ENCODE data around the gene CUEDC2. TPM values are rescaled to one million over a fixed set of nuclear protein-coding genes. Genes with fewer than 3 reads are reported as not detected.

Gene CUEDC2
- total and polyA plus RNA-seq, 10 of the 15 experiments (the other 5 are each of a cell fraction or from before 2014, with no cell fraction given) = 20.4 to 121 (median 75.0) TPM

DNA sequence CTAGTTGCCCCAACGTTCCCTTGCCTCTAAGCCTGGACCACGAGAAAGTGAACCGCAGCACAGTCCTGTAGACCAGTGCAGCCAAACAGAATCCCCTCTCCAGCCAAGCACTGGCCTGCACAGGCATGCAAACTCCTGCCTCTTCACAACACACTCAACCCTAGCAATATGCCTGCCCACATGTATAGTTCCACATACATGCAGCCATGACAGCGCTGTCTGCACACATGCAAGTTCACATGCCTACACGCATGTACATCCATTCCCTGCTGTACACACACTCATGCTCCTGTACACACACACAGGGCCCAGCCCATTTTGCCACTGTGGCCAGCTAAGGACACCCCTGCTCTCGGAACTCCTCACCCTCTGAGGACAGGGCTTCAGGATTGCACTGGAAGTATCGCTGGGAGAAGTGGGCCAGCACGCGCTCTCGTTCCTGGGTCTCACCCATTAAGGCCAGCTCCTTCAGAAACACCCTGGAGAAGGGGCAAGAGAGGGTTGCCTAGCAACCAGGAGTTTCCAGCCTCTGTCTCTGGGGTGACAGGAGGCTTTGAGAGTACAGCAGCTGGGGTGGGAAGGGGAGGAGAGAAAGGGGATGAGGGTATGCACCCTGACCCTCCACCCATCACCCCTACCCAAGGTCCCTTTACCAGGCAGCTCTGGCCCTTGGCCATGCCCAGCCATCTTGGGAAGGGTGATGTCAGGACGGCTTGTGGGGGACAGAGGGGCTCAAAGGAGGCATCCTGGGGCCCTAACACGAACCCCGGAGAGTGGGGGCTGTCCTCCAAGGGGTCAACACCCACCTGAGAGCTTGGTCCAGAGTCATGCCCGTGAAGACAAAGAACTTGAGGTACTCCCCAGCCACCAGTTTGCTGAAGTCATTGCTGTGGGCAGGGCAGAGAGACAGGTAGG, 20.8 kb downstream of the CUEDC2 start:
- peaks cover 9% of the 10 kb centered on the region for H3K4me1 ChIP-seq (ENCODE audit: control insufficient read depth, insufficient read depth, low read length)
- no peak overlapping the region for H3K9ac ChIP-seq (ENCODE audit: control insufficient read depth, insufficient read depth, low read length)
- no peak overlapping the region for H3K4me3 ChIP-seq
- H3K36me3 ChIP-seq (ENCODE audit: control insufficient read depth in 2 of 2, insufficient read depth in 2 of 2, low read length in 1 of 2) = no peaks in the 10 kb centered on the region
- H3K79me2 ChIP-seq (ENCODE audit: control insufficient read depth, insufficient read depth, low read length) = no peaks in the 10 kb centered on the region
- 65% methylated on average over 14 of the region's 14 CpGs for WGBS (ENCODE audit: insufficient coverage, insufficient replicate concordance, low lambda C conversion rate, missing lambda C conversion rate)
- no peaks in the 10 kb centered on the region for H3K9me3 ChIP-seq (replicated peaks; ENCODE audit: control insufficient read depth, insufficient read depth, low read length)
- H3K4me2 ChIP-seq (ENCODE audit: control insufficient read depth, insufficient read depth) = no peak overlapping the region
- POLR2A ChIA-PET = interaction anchor here (0.6 to 0.9 kb wide), 2 partner anchors 10 to 26 kb away, joined by 3 read pairs; no protein-coding TSS in a partner anchor
- SMC1A ChIA-PET (ENCODE audit: uncharacterized antibody, unreplicated experiment) = interaction anchor here (1.4 kb wide), 1 partner anchor 9 kb away, joined by 5 read pairs; the partner anchor contains the start of gene FBXL15
- in situ Hi-C loops (cut with MboI) (no loop called here), intact Hi-C loops (cut with micrococcal nuclease; ENCODE audit: unreplicated experiment) (no loop called here)
- H3K27me3 ChIP-seq (replicated peaks in 1 of 2; ENCODE audit: control insufficient read depth in 2 of 2, insufficient read depth in 2 of 2, low read length in 1 of 2) = peaks cover 17 to 21% of the 10 kb centered on the region in 2 experiments
- H3K27ac ChIP-seq (ENCODE audit: control insufficient read depth, insufficient read depth) = no peak overlapping the region
- no peak overlapping the region for H2AFZ ChIP-seq (ENCODE audit: control insufficient read depth, low read depth, low read length)
- no TSS peak for BruUV-seq (replicated peaks)
- DNase-seq (ENCODE audit: low read depth, low spot score) (no peak), FAIRE-seq (no peak), ATAC-seq (no peak)
- peaks cover 5% of the 10 kb centered on the region; the same call in 1 of the 2 replicates for H4K20me1 ChIP-seq (ENCODE audit: control insufficient read depth, insufficient read depth)
- RAD21 ChIA-PET (ENCODE audit: unreplicated experiment) = interaction anchor here (0.5 to 1.1 kb wide), 2 partner anchors 39 to 333 kb away, joined by 3 to 6 read pairs; partner anchors contain the start of gene C10orf95
- CTCF ChIA-PET = interaction anchor here (0.8 to 1.0 kb wide), 2 partner anchors 11 to 12 kb away, joined by 3 to 6 read pairs; no protein-coding TSS in a partner anchor
- TF ChIP-seq, protein P1, sequence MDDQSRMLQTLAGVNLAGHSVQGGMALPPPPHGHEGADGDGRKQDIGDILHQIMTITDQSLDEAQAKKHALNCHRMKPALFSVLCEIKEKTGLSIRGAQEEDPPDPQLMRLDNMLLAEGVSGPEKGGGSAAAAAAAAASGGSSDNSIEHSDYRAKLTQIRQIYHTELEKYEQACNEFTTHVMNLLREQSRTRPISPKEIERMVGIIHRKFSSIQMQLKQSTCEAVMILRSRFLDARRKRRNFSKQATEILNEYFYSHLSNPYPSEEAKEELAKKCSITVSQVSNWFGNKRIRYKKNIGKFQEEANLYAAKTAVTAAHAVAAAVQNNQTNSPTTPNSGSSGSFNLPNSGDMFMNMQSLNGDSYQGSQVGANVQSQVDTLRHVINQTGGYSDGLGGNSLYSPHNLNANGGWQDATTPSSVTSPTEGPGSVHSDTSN (IDR thresholded peaks at IDR 0.05; ENCODE audit: insufficient replicate concordance, low read depth, low read length) = no peak
- TF ChIP-seq GABPA (IDR thresholded peaks at IDR 0.05; ENCODE audit: low read depth) (no peak), BACH1 (IDR thresholded peaks at IDR 0.05; ENCODE audit: borderline replicate concordance) (no peak), MTA3 (IDR thresholded peaks at IDR 0.05; ENCODE audit: borderline replicate concordance, low read length) (no peak), ZNF217 (IDR thresholded peaks at IDR 0.05) (no peak), HCFC1 (IDR thresholded peaks at IDR 0.05; ENCODE audit: low read length) (no peak), JUNB (IDR thresholded peaks at IDR 0.05) (no peak), IRF4 (IDR thresholded peaks at IDR 0.05; ENCODE audit: low read depth, low read length) (no peak), SREBF2 (IDR thresholded peaks at IDR 0.05; ENCODE audit: low read length) (no peak), E2F8 (IDR thresholded peaks at IDR 0.05; ENCODE audit: low read depth, partially characterized antibody) (no peak), BCL3 (IDR thresholded peaks at IDR 0.05; ENCODE audit: borderline replicate concordance, insufficient read depth, low read depth, low read length, poor library complexity, severe bottlenecking) (no peak), SUPT20H (IDR thresholded peaks at IDR 0.05; ENCODE audit: borderline replicate concordance, control insufficient read depth, low read depth, low read length) (no peak), ELK1 (IDR thresholded peaks at IDR 0.05; ENCODE audit: low read depth, low read length) (no peak), CHD4 (IDR thresholded peaks at IDR 0.05) (no peak), YY1 (IDR thresholded peaks at IDR 0.05; ENCODE audit: low read depth, low read length) (no peak)
